Effector memory CD4-positive, alpha-beta T cell (primary cell): ENCODE data around the gene KISS1R.
A peak's percentile ranks its signal among the peaks of the same experiment; 100 is the strongest.

Experiments
- DNase-seq, 3 donors: peaks; one replicate each; pipeline ENCODE4 v3.0.0-alpha.2; 2020
- H3K27ac ChIP-seq: 2 replicates; pipeline ENCODE4 v1.7.0; 2013; ENCODE audit warnings: mild to moderate bottlenecking, low read length, moderate library complexity; ENCODE audit not compliant: insufficient read depth, poor library complexity, severe bottlenecking
- H3K27me3 ChIP-seq: replicated peaks from 2 replicates; pipeline ENCODE4 v1.7.0; 2013; ENCODE audit warnings: mild to moderate bottlenecking, low read length; ENCODE audit not compliant: insufficient read depth, control insufficient read depth, poor library complexity, severe bottlenecking
- H3K36me3 ChIP-seq: 2 replicates; pipeline ENCODE4 v1.7.0; 2013; ENCODE audit warnings: mild to moderate bottlenecking, low read length, moderate library complexity; ENCODE audit not compliant: control insufficient read depth, insufficient read depth
- H3K4me1 ChIP-seq: 2 replicates; pipeline ENCODE4 v1.7.0; 2013; ENCODE audit warnings: low read length, mild to moderate bottlenecking; ENCODE audit not compliant: control insufficient read depth, insufficient read depth, poor library complexity, severe bottlenecking
- H3K4me3 ChIP-seq: 2 replicates; pipeline ENCODE4 v1.7.0; 2013; ENCODE audit warnings: low read length, low read depth, mild to moderate bottlenecking; ENCODE audit not compliant: insufficient read depth, poor library complexity, severe bottlenecking
- H3K9me3 ChIP-seq: 2 replicates; pipeline ENCODE4 v1.7.0; 2013; ENCODE audit warnings: mild to moderate bottlenecking, low read length, moderate library complexity; ENCODE audit not compliant: control insufficient read depth
- total RNA-seq, 3 donors: gene quantifications; one replicate each; lab custom pipeline; 2026; lab: John Stamatoyannopoulos, UW

Gene KISS1R
- total RNA-seq: 0.35 to 3.1 (median 0.39) reads per million in 3 donors

DNA sequence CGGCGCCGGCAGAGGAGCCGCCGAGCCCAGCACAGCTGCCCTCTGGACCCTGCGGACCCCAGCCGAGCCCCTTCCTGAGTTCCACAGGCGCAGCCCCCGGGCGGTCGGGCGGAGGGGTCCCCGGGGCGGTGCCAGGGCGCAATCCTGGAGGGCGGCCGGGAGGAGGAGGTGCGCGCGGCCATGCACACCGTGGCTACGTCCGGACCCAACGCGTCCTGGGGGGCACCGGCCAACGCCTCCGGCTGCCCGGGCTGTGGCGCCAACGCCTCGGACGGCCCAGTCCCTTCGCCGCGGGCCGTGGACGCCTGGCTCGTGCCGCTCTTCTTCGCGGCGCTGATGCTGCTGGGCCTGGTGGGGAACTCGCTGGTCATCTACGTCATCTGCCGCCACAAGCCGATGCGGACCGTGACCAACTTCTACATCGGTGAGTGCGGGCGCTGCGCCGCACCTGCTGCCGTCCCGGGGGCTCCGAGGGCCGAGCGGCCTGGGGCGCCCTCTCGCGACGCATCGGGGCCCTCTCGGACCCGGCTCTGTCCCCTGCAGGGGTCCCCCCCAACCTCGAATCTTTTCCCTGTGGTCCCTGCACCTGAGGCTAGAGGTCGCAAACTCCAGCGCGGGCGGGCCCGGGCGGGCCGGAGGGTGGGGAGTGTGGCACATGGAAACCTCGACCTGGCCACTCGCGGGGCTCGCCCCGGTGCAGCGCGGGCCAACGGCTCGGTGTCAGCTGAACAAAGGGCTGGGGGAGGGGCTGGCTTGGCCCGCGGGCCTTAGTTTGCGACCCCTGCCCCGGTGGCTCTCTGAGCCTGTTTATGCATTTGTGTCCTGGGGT is at the start of gene KISS1R:
Gene KISS1R (plus strand): TSS at position 11 of the 829 bp plus-strand sequence. CDS start 170 bp downstream, at position 181.
- H3K4me3 ChIP-seq: peak within 1 kb of the TSS; percentile 58
- no peak for DNase-seq
- no peak within 1 kb of the TSS for H3K27ac ChIP-seq
- H3K36me3 ChIP-seq: no peaks in the 10 kb centered on the region
- H3K4me1 ChIP-seq: peaks cover 47% of the 10 kb centered on the region
- H3K27me3 ChIP-seq: peaks cover 17% of the 10 kb centered on the region
- H3K9me3 ChIP-seq: no peaks in the 10 kb centered on the region

DNA sequence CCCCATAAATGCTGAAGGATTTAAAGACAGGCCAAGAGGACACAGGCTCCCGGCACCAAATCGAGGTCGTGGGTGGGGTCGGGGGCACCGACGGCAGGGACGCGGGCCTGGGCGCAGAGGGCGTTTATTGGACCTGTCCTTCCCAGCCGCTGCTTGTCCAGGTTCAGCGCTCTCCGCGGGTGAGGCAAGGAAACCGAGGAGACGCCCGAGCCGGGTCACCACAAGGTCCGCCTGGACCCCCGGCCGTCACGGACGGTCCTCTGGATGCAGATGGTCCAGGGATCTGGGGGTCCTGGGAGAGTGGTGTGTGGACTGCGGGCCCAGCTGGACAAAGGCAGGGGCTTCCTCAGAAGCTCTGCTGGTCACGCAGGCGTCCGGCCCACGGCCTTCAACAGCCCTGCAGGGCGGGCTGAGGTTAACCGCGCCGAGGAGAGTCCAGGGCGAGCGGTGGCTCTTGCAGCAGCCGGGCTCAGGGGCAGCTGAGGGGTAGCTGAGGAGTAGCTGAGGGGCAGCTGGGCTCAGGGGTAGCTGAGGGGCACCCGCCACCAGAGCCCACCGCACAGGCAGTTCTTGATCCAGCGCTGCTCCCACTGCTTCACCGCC is 49.2 kb upstream of the KISS1R start:
- H3K27ac ChIP-seq: no peak overlapping the region
- H3K4me3 ChIP-seq: no peak overlapping the region
- peaks cover 37% of the 10 kb centered on the region for H3K36me3 ChIP-seq
- DNase-seq: no peak
- peaks cover 16% of the 10 kb centered on the region for H3K4me1 ChIP-seq
- H3K27me3 ChIP-seq: no peaks in the 10 kb centered on the region
- no peaks in the 10 kb centered on the region for H3K9me3 ChIP-seq

DNA sequence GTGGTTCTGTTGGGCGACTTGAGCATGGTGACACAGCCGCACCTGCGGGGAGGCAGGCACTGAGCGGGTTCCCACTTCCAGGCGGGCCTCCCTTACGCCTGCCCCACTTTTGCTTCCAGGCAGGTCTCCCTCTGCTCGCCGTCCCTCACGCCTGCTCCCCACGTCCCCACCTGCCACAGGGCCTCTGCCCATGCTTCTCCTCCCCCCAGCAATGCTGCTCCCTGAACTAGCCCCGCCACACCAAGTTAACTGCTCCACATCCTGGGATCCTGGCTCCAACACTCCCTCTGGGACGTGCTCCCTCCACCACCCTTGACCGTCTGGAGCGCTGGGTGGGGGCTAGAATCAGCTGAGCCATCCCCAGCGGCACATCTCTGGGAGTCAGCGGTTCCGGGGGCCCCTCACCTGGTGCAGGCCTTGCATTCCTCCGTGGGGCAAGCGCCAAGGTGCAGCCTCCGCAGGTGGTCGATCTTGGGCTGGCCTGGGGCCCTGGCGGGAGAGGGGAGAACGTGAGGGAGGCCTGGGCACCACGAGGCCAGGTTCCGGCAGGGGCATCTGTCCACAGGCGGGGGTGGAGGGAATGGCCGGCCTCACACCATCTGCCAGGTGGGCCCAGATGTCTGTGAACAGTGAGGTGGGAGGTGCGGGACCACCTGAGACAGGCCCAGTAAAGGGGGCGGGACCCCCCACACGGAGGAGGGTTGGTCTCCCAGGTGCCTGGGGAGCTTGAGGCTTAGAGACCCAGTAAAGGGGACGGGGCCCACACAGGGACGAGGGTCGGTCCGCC is 48.5 kb upstream of the KISS1R start:
- peaks cover 37% of the 10 kb centered on the region for H3K36me3 ChIP-seq
- no peaks in the 10 kb centered on the region for H3K27me3 ChIP-seq
- H3K27ac ChIP-seq: no peak overlapping the region
- peaks cover 13% of the 10 kb centered on the region for H3K4me1 ChIP-seq
- DNase-seq: no peak
- no peak overlapping the region for H3K4me3 ChIP-seq
- H3K9me3 ChIP-seq: no peaks in the 10 kb centered on the region

- H3K4me3 ChIP-seq: no peak overlapping the region
- no peaks in the 10 kb centered on the region for H3K27me3 ChIP-seq
- DNase-seq: no peak
- H3K27ac ChIP-seq: no peak overlapping the region
- no peaks in the 10 kb centered on the region for H3K9me3 ChIP-seq
- peaks cover 37% of the 10 kb centered on the region for H3K36me3 ChIP-seq
- peaks cover 9% of the 10 kb centered on the region for H3K4me1 ChIP-seq
Observed at GRCh38 chr19:869245-870177, 47.6 kb upstream of the KISS1R start.

- Histone ChIP-seq H3K27ac (no peak overlapping the region), H3K36me3 (peaks cover 37% of the 10 kb centered on the region), H3K9me3 (no peaks in the 10 kb centered on the region), H3K27me3 (no peaks in the 10 kb centered on the region), H3K4me1 (peaks cover 9% of the 10 kb centered on the region), H3K4me3 (no peak overlapping the region)
- no peak for DNase-seq
Observed at GRCh38 chr19:870314-870713, 46.8 kb upstream of the KISS1R start.

DNA sequence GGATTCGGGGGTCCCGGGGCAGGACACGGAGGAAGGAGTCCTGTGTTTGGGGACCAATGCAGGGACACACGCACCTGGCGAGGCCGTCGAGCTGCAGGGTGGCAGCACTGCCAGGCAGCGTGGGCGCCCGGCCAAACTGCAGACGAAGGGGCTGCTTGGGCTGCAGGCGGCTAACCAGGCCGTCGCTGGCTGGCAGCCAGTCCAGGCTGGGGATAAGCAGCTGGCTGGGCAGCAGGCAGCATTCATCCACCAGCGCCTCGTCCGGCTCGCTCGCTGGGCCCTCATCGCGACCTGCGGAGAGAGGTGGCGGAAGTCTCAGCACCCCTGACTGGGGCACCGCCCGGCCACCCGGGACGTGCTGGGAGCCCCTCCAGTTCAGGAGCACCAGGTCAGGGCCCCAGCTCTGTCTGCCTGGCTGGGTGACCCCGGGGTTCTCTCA is 46.2 kb upstream of the KISS1R start:
- no peak for DNase-seq
- H3K27me3 ChIP-seq: no peaks in the 10 kb centered on the region
- peaks cover 37% of the 10 kb centered on the region for H3K36me3 ChIP-seq

DNA sequence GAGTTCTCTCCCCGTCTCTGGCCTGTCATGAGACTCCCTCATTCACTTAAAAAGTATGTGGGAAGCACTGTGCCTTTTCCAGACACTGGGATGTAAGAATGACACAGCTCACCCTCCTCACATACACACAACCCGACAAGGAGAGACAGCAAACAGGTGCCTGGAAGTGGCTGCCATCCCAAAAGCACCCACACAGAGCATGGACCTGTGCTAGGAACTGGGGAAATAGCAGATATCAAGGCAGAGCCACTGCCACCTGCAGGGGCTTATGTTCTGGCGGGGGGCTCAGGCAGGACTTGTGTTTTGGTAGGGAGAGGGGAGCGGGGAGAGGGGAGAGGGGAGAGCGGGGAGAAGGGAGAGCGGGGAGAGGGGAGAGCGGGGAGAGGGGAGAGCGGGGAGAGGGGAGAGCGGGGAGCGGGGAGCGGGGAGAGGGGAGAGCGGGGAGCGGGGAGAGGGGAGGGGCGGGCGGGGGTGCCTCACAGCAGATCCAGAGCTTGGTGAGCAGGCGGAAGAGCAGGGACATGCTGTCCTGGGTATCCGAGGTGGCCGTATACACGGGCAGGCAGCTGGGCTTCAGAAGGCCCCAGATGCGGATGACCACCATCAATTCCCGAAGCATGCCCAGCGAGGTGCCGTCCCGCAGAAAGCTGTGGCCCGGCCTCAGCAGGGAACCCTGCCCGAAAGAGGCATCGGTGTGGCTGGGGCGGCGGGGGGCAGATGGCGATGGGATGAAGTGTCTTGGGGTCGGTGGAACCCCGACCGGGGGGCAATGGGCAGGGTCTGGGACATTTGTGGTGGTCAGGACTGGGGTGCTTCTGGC is 45.5 kb upstream of the KISS1R start:
- Histone ChIP-seq H3K27ac (peak overlapping the region; percentile 59), H3K27me3 (no peaks in the 10 kb centered on the region), H3K4me1 (peaks cover 9% of the 10 kb centered on the region), H3K36me3 (peaks cover 37% of the 10 kb centered on the region), H3K4me3 (peak overlapping the region; percentile 29), H3K9me3 (no peaks in the 10 kb centered on the region)
- DNase-seq: no peak

More for the DNA sequence above, 46.2 kb upstream of the KISS1R start:
- Histone ChIP-seq H3K27ac (no peak overlapping the region), H3K4me3 (no peak overlapping the region), H3K4me1 (peaks cover 9% of the 10 kb centered on the region), H3K9me3 (no peaks in the 10 kb centered on the region)

DNA sequence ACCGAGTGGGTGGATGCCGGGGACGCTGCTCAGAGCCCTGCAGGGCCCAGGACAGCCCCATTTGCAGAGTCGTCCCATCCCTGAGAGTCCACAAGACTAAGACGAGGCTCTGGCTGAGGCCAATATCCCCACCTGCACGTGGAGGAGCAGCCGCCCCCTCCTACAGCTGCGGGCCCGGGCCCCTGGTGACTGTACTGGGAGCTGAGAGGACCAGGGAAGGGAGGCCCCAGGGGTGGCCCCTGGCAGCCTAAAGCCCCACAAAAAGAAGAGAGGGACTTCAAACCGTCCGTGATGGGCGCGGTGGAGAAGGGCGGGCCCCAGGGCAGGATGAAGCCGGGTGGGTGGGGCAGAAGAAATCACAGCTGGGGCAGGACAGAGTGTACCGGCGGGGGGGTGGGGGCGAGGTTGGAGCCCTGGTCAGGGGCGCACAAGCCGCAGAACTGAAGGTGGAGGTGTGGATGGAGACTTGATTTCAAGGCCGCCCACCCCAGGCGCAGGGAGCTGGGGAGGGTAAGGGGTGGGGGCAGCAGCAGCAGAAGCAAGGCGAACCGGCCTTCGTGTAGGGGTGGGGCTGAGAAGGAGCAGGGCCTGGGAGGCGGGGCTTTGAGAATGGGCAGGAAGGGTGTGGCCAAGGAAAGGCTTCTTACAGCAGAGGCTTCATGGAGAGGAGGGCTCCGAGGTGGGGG is 44.7 kb upstream of the KISS1R start:
- H3K36me3 ChIP-seq: peaks cover 35% of the 10 kb centered on the region
- peak overlapping the region; percentile 59 for H3K27ac ChIP-seq
- H3K4me3 ChIP-seq: peak overlapping the region; percentile 29
- peaks cover 9% of the 10 kb centered on the region for H3K4me1 ChIP-seq
- DNase-seq: peak; percentile 60 to 79 (median 78)
- H3K9me3 ChIP-seq: no peaks in the 10 kb centered on the region
- no peaks in the 10 kb centered on the region for H3K27me3 ChIP-seq
